H1 (cell line): ENCODE data around the gene FTHL17. TPM values are rescaled to one million over a fixed set of nuclear protein-coding genes. Genes with fewer than 3 reads are reported as not detected.

Experiments
- BRCA1 ChIP-seq: IDR thresholded peaks from 2 replicates; pipeline ENCODE4 v1.6.1; 2012; ENCODE audit warnings: low read depth, low read length, improper control_type of control experiment
- CHD7 ChIP-seq: fragments of 300-600 bp; sonication (generic); IDR thresholded peaks from 2 replicates; pipeline ENCODE4 v1.7.1; 2012; ENCODE audit warnings: low read length, moderate library complexity, mild to moderate bottlenecking, inconsistent platforms; ENCODE audit not compliant: insufficient replicate concordance
- SUZ12 ChIP-seq: fragments of 200-600 bp; sonication (generic); IDR thresholded peaks from 2 replicates; pipeline ENCODE4 v1.6.1; 2012; ENCODE audit warnings: mild to moderate bottlenecking, inconsistent platforms, low read length, moderate library complexity, mixed read lengths
- USF2 ChIP-seq: IDR thresholded peaks from 2 replicates; pipeline ENCODE4 v1.6.1; 2011; ENCODE audit warnings: low read length, improper control_type of control experiment
- polyA plus RNA-seq, 7 experiments: library from polyadenylated mRNA; depleted of rRNA in 3 of 7; stranded (reverse) in 5 of 7; unstranded in 2 of 7; fragments of >200 nt in 5 of 7; fragments of 200-250 nt in 2 of 7; gene quantifications; 1 replicate in 5 of 7; 2 replicates in 1 of 7; 4 replicates in 1 of 7; pipeline versions ENCODE4 v1.2.1 to v1.2.3, GENCODE V29; 2011 to 2013; ENCODE audit warnings: missing spikeins in 2 of 7, mixed read lengths in 2 of 7
- total RNA-seq: library from RNA; stranded (reverse); fragmentation: NEBNext Ultra II Directional; extraction: Animal tissue kit (Norgen Biotek cat#: 25700); gene quantifications from 2 replicates; pipeline ENCODE4 v1.2.1, GENCODE V29; 2021

FTHL17 gene
- total and polyA plus RNA-seq, 2 of the 8 experiments (the other 6 are each of a cell fraction or from before 2014, with no cell fraction given), result not detected

- no peak for TF ChIP-seq CHD7
- TF ChIP-seq BRCA1, result no peak
- TF ChIP-seq USF2, result no peak
- TF ChIP-seq SUZ12, result no peak
Observed at GRCh38 chrX:31061091-31061490, 10.8 kb downstream of the FTHL17 start (continued).
